Ovary (tissue), 3 donors: ENCODE results near the gene BPI.

Experiments
- CTCF ChIP-seq, 3 donors: fragments of 450-650 bp in 2 of 3; fragments of 200-600 bp in 1 of 3; IDR thresholded peaks; one replicate each; pipeline versions ENCODE4 v1.5.1 to v1.8.0; 2016 to 2022; ENCODE audit warnings: antibody characterized with exemption in 3 of 3, mild to moderate bottlenecking in 1 of 3
- POLR2A ChIP-seq: fragments of 450-650 bp; IDR thresholded peaks from one replicate; pipeline ENCODE4 v1.6.1; 2017; ENCODE audit warnings: antibody characterized with exemption, mild to moderate bottlenecking, moderate library complexity
- donor health status: DM: no; HTN: no; CAD: no.

GRCh38 chr20:38277285-38277684 is 26.7 kb upstream of the BPI start:
- TF ChIP-seq CTCF (IDR thresholded peaks at IDR 0.05) (no peak), POLR2A (no peak)
